Heart left ventricle (tissue), 16 donors: ENCODE results near the gene DLGAP5. TPM values are rescaled to one million over a fixed set of nuclear protein-coding genes. Genes with fewer than 3 reads are reported as not detected.

Experiments used
- ATAC-seq, 4 donors: fragments of 200-7000 bp; cut with Tn5 transposase; one replicate each; pipeline ENCODE4 v1.9.1; 2020 to 2022; ENCODE audit warnings: moderate library complexity in 4 of 4, mild to moderate bottlenecking in 3 of 4, moderate number of reproducible peaks in 1 of 4
- DNase-seq, 5 donors: peaks; one replicate each; pipeline ENCODE4 v3.0.0-alpha.2; 2020
- H3K27ac ChIP-seq, 12 donors: fragments of 200-600 bp; sonication (generic) in 4 of 12; one replicate each; pipeline versions ENCODE4 v1.5.0 to v1.8.0; 2016 to 2022; ENCODE audit warnings: mild to moderate bottlenecking in 2 of 12
- H3K27me3 ChIP-seq, 9 donors: fragments of 200-600 bp; sonication (generic) in 2 of 9; one replicate each; pipeline versions ENCODE4 v1.5.1 to v1.8.0; 2016 to 2022; ENCODE audit warnings: mild to moderate bottlenecking in 3 of 9
- H3K36me3 ChIP-seq, 9 donors: fragments of 200-600 bp; sonication (generic) in 2 of 9; one replicate each; pipeline versions ENCODE4 v1.5.0 to v1.8.0; 2018 to 2022; ENCODE audit warnings: mild to moderate bottlenecking in 2 of 9
- H3K4me1 ChIP-seq, 12 donors: fragments of 200-600 bp; sonication (generic) in 4 of 12; one replicate each; pipeline versions ENCODE4 v1.5.0 to v1.8.0; 2016 to 2022; ENCODE audit warnings: mild to moderate bottlenecking in 3 of 12
- H3K4me3 ChIP-seq, 12 donors: fragments of 200-600 bp; sonication (generic) in 4 of 12; one replicate each; pipeline versions ENCODE4 v1.5.0 to v1.8.0; 2017 to 2022; ENCODE audit warnings: mild to moderate bottlenecking in 9 of 12, moderate library complexity in 4 of 12
- H3K9me3 ChIP-seq, 12 donors: fragments of 200-600 bp; sonication (generic) in 4 of 12; one replicate each; pipeline versions ENCODE4 v1.5.0 to v1.8.0; 2016 to 2022; ENCODE audit warnings: mild to moderate bottlenecking in 1 of 12
- POLR2A ChIP-seq, 2 donors: fragments of 450-650 bp; IDR thresholded peaks; one replicate each; pipeline ENCODE4 v1.6.1; 2017; ENCODE audit warnings: antibody characterized with exemption in 2 of 2, mild to moderate bottlenecking in 2 of 2, moderate library complexity in 2 of 2
- WGBS, 4 donors: extraction: QIAGEN DNeasy Blood & Tissue Kit in 2 of 4; methylation state at CpG; one replicate each; pipeline versions ENCODE4 v1.1.5 to v1.1.7; 2013 to 2018; 5-methylcytosine and 5-hydroxymethylcytosine counted together
- intact Hi-C, 10 donors: fragments of 100-400 bp; cut with DNase I; formaldehyde crosslinking; loops; one replicate each; pipeline versions ENCODE4 v1.11.1 to v1.14.2; 2022
- polyA plus RNA-seq, 2 donors: library from polyadenylated mRNA; stranded (reverse); fragments of 200-250 nt; gene quantifications; one replicate each; pipeline ENCODE4 v1.2.3, GENCODE V29; 2013
- total RNA-seq, 9 donors: library from RNA; depleted of rRNA in 2 of 9; stranded (reverse); fragments of >200 nt in 2 of 9; fragmentation: NEBNext Ultra II Directional in 3 of 9; extraction: Animal tissue kit (Norgen Biotek cat#: 25700) in 3 of 9; gene quantifications; one replicate each; pipeline versions ENCODE4 v1.1.0 to v1.2.4, GENCODE V29; 2016 to 2023
- TF ChIP-seq, protein P1 (sequence below), 12 donors: fragments of 200-600 bp; sonication (generic) in 4 of 12; IDR thresholded peaks; one replicate each; pipeline versions ENCODE4 v1.5.0 to v1.8.0; 2018 to 2022; ENCODE audit warnings: antibody characterized with exemption in 12 of 12, mild to moderate bottlenecking in 5 of 12
- donor health status: ischemic (EF 13 %, LVEDD 7.1; RV severe dilation, severe dysfunction).
- donor health status: healthy with polysubstance abuse.
- donor health status: DM: no; HTN: yes; CAD: no.
- donor health status: DM: no; HTN: no; CAD: no.
- donor health status: ischemic (EF 25% LVEDD 6.9; RV normal size, moderate dysfunction).
- donor health status: ischemic (EF 25% LVEDD 5.7; RV mildly dilated, moderate dysfunction).
- donor health status: healthy.
- donor health status: DM: yes; HTN: yes; CAD: no.
- donor health status: ischemic (EF 35%, LVEDD 5.7; RV mildly dilated, moderate dysfunction).
- donor health status: nonischemic (EF 11% LVEDD 7.7; RV severe dilation, severe dysfunction).
- donor health status: DM: yes; HTN: yes; CAD: no.
- donor health status: PGD.
- donor health status: ischemic (EF 29% LVEDD 5.4; RV normal size, mild dysfunction).
- donor health status: nonischemic (EF 23%, LVEDD 6.1; RV moderate dilation, normal function).

Gene DLGAP5
- total and polyA plus RNA-seq, 11 donors: 0.12 to 11.1 (median 0.42) TPM; not detected in 3

DNA sequence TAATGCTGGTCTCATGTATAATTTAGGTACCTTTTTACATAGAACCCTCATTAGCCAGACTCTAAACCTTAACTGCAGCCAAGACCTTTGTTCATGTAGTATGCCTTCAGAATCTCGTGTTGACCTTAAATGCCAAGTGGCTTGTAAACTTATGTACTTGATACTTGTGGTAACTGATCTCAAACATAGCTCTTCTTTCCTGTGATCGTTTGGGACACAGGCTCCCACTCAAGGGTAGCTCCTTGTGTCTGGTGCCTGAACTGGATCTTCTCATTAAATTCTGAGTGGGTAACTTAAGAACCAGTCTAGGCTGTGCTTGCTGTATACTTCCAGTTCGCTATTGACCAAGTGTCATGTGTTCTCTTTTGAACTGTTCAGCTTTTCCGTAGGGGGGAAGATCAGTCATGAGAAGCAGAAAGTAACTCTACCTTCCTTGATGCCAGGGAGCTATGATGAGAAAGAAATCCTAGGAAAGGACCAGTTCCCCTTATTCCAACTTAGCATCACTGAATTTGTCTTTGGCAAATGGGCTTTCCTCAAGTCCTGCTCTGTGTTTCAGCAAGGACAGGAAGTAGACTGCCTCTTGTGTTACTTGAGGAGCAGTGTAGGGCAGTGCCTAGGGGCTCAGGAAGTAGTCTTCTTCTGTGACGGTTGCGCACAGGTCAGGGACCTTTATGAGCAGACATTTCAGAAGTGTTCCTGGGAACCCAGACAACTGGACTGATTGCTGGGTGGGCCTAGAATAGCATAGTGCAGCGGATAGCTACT is 59.8 kb downstream of the DLGAP5 start:
- peak overlapping the region in 11 of 12 donors; percentile 19 to 99 (median 95) for H3K27ac ChIP-seq
- ATAC-seq (peak; percentile 19 to 51 (median 41)), DNase-seq (peak in 1 of 5 donors; percentile 51)
- intact Hi-C loops: loop anchor here in 6 of 10 donors (2.0 to 5.0 kb wide), 4 partner anchors 29 to 79 kb away; partner anchors contain the start of gene MAPK1IP1L (in 1 of the 6)
- no peaks in the 10 kb centered on the region for H3K27me3 ChIP-seq
- peak overlapping the region in 10 of 12 donors; percentile 3 to 95 (median 90) for H3K4me3 ChIP-seq
- peaks cover 6 to 85% (median 59%) of the 10 kb centered on the region in 12 donors for H3K4me1 ChIP-seq
- WGBS, 4 donors: 26 to 36% (median 33%) methylated on average over 7 of the region's 7 CpGs
- H3K9me3 ChIP-seq: no peaks in the 10 kb centered on the region
- peaks cover 0 to 23% (median 10%) of the 10 kb centered on the region in 9 donors for H3K36me3 ChIP-seq
- TF ChIP-seq, protein P1, sequence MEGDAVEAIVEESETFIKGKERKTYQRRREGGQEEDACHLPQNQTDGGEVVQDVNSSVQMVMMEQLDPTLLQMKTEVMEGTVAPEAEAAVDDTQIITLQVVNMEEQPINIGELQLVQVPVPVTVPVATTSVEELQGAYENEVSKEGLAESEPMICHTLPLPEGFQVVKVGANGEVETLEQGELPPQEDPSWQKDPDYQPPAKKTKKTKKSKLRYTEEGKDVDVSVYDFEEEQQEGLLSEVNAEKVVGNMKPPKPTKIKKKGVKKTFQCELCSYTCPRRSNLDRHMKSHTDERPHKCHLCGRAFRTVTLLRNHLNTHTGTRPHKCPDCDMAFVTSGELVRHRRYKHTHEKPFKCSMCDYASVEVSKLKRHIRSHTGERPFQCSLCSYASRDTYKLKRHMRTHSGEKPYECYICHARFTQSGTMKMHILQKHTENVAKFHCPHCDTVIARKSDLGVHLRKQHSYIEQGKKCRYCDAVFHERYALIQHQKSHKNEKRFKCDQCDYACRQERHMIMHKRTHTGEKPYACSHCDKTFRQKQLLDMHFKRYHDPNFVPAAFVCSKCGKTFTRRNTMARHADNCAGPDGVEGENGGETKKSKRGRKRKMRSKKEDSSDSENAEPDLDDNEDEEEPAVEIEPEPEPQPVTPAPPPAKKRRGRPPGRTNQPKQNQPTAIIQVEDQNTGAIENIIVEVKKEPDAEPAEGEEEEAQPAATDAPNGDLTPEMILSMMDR (IDR thresholded peaks at IDR 0.05): peak in 3 of 12 donors; percentile 15 to 33 (median 21)
- TF ChIP-seq POLR2A (IDR thresholded peaks at IDR 0.05): no peak

DNA sequence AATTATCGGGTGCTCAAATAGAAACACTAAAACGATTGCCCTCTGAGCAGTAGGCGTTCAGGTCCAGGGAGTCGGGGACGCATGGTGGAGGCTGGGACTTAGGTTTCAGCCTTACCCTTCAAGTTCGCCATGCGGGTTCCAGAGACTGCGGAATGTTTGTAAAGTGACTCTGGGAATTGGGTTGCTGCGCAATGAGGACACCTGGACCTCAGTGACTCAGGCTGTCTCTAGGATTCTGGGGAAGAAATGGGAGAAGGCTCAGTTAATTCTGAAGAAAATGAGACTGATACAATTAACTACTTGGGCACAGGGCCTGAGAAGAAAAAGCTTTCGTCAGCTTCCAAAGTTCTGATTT is 61.2 kb downstream of the DLGAP5 start:
- no peaks in the 10 kb centered on the region for H3K27me3 ChIP-seq
- H3K4me3 ChIP-seq: peak overlapping the region; percentile 76 to 95 (median 90)
- no peak for TF ChIP-seq POLR2A (IDR thresholded peaks at IDR 0.05)
- TF ChIP-seq, protein P1 (IDR thresholded peaks at IDR 0.05): no peak
- peaks cover 0 to 23% (median 10%) of the 10 kb centered on the region in 9 donors for H3K36me3 ChIP-seq
- WGBS, 4 donors: 9 to 17% (median 12%) methylated on average over 10 of the region's 10 CpGs
- H3K27ac ChIP-seq: peak overlapping the region; percentile 94 to 99 (median 97)
- no peaks in the 10 kb centered on the region for H3K9me3 ChIP-seq
- H3K4me1 ChIP-seq: peaks cover 6 to 88% (median 53%) of the 10 kb centered on the region in 12 donors
- intact Hi-C loops: loop anchor here in 6 of 10 donors (2.0 to 5.0 kb wide), 4 partner anchors 27 to 78 kb away; partner anchors contain the start of gene MAPK1IP1L (in 1 of the 6)
- DNase-seq (no peak), ATAC-seq (peak in 2 of 4 donors; percentile 5 to 7)

DNA sequence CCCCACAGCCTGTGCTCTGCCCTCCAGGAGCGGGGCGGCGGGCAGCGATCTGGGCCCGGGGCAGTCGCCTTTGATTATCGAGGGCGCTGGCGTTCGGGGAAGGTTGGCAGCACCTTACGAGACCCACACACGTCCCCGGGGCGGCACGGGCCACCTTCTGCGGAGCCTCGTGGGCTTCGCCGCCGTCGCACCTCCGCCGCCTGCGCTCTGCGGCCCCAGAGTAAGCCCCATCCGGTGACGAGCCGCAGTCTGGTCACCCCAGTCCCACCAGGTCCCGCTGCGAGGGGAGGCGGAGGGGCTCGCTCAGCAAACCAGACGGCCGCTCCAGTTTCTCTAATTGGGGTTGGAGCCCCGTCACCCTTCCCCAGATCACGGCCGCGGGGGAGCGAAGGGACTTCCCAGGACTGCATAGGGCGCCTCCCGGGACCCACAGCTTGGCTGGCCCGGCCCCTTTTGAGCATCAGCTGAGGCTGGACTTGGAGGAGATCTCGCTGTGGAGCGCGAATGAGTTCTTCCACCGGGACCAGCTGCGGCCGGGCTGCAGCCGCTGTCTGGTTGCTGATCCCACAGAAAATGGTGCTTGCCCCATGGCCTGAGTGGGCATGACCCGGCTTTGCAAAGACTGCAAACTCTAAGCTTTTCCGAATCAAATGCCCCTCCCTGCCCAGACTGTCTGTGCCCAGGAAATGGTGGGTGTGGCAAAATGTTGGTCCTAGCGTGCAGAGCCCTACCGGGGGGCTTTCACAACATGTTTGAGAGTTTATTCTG is 61.8 kb downstream of the DLGAP5 start:
- H3K4me3 ChIP-seq: peak overlapping the region; percentile 76 to 95 (median 90)
- DNase-seq (peak; percentile 76 to 89 (median 80)), ATAC-seq (peak; percentile 59 to 76 (median 72))
- peaks cover 6 to 88% (median 50%) of the 10 kb centered on the region in 12 donors for H3K4me1 ChIP-seq
- peak overlapping the region; percentile 94 to 99 (median 97) for H3K27ac ChIP-seq
- peaks cover 0 to 23% (median 10%) of the 10 kb centered on the region in 9 donors for H3K36me3 ChIP-seq
- no peak for TF ChIP-seq POLR2A (IDR thresholded peaks at IDR 0.05)
- TF ChIP-seq, protein P1 (IDR thresholded peaks at IDR 0.05): no peak
- H3K27me3 ChIP-seq: no peaks in the 10 kb centered on the region
- H3K9me3 ChIP-seq: no peaks in the 10 kb centered on the region
- WGBS, 4 donors: 0 to 1% (median 0%) methylated on average over 12 to 53 of the region's 53 CpGs
- intact Hi-C loops: loop anchor here in 7 of 10 donors (2.0 to 5.0 kb wide), 4 partner anchors 27 to 77 kb away; partner anchors contain the start of gene MAPK1IP1L (in 1 of the 7)
